Measurements from ENCODE around the gene MAB21L2.

Gene MAB21L2

DNA sequence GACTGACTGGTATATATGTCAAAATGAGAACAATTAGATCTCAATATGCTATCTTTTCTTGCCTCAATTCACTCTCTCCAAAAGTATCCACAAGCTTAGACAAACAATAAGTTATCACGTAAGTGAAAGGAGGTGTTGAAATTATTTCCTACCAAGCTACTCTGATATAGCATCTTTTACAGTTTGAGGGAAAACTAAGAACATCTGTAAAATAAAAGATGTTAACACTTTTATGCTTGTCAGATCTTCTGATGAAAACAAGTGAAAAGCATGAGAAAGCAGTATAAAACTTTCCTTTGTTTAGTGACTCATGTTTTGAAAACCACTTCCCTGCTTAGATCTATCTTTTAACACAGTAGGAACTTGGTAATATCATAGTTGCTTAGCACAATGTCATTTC, 8.4 kb upstream of the MAB21L2 start:
- in situ Hi-C loops (cut with HindIII; ENCODE audit: low sequenced_read_pairs): no loop called here

DNA sequence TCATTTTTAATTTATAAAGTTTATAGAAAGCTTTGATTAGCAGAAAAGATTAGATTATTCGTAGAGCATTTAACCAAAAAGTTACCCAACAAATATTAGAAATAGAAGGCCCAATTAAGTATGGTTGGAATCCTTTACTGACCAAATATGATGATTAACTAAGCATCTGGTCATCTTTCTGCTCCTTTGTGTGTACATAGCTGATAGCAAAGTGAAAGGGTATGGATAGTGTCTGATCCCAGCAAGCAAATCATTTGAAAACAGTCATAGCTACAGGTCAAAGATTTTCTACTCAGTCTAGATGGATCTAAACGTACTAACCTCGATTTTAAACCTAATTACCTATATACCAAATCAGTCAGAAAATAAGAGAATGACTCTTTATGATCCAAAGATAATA, 7.3 kb upstream of the MAB21L2 start:
- in situ Hi-C loops (cut with HindIII; ENCODE audit: low sequenced_read_pairs): no loop called here

DNA sequence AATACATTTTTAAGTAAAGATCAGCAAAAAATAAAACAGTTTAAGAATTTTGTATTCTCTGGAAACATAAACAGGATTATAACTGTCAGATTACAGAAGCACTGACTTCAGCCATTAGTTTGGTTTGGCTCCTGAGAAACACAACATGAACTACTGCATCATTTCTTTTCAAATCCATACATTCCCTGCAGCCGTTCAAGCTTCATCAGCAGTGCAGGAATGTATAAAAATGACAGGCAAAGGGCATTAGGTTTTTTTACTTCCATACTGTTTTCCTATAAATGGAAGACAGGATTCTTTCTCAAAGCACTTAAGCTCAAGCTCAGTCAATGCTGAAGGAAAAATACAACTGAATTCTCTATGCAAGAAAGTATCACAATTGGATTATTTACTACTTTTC, 4.2 kb upstream of the MAB21L2 start:
- in situ Hi-C loops (cut with HindIII; ENCODE audit: low sequenced_read_pairs): no loop called here

DNA sequence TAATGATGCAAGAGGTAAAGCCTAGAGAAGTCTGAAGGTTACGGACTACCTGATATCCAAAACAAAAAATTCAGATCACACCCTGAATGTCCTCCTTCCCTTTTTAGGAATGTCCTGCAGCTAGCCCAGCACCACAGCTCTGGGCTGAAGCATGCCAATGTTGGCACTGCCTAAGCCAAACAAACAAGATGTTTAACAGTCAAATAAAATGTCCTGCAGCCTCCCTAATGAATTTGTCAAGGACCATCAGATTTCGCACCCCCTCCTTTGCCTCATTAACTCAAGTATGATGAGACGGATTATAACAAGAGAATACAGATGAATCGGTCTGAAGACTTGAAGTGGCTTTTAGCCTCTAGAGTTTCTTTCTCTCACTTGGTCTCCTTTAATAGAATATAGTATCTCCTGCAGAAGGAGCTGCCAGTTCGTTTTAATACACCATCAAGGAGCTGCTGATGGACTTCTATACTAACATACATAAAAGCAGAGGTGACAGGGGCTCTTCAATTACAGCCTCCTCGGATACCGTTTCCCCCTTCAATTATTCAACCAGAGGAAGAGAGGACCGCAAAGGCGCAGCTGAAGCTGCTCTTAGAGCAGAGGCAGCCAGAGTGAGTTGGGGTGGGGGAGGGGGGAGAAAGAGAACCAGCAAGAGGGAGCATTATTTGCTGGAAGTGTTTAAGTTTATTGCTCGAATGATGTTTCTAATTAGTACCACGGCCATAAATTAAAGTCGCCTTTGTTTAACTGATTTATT, 3.0 kb upstream of the MAB21L2 start:
- in situ Hi-C loops (cut with HindIII; ENCODE audit: low sequenced_read_pairs): no loop called here

DNA sequence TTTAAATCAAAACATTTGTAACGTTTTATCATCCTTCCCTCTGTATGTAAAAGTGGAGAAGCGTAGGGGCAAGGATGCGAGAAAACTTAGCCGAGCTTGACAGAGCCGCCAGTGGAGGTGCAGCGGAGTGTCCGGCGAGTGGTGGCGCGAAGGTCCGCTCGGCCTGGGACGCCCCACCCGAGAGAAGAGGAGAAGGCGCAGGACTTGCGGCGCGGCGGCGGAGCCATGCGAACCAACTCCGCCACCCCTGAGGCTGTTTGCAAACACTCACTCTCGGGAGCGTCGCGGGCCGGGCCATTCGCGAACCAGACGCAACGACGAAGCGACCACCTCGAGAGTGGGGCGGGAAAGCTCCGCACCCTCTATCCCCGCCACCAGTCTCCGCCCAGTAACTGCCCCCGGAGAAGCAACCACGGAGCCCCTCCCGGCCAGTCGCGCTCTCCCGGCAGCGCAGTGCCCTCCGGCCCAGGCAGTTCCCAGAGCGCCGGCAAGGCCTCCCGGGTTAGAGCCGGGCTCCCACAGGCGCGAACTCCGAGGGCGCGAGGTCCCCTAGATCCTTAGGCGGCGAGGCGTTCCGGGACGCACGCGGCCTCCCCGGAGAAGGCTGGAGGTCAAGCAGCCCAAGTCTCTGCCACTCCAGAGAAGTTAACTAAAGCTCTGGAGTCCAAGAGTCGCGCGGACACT, 2.3 kb upstream of the MAB21L2 start:
- in situ Hi-C loops (cut with HindIII; ENCODE audit: low sequenced_read_pairs): no loop called here

DNA sequence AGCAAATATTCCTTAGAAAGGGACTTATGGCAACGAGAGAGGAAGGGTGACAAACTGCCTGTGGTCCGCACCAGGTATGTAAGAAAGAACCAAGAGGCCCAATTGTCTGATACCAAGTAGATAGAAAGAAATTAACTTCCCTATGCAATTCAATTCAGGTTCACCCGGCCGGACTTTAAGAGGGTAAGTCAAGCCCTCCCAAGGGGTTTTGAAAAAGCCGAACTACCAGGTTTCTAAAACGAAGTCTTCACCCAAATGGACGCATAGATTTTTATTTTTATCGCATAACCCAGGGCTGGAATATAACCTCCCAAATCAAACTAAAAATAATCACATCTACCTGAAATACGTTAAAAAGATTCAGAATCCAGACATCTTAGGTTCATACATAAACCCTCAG, 1.6 kb upstream of the MAB21L2 start:
- in situ Hi-C loops (cut with HindIII; ENCODE audit: low sequenced_read_pairs): no loop called here

DNA sequence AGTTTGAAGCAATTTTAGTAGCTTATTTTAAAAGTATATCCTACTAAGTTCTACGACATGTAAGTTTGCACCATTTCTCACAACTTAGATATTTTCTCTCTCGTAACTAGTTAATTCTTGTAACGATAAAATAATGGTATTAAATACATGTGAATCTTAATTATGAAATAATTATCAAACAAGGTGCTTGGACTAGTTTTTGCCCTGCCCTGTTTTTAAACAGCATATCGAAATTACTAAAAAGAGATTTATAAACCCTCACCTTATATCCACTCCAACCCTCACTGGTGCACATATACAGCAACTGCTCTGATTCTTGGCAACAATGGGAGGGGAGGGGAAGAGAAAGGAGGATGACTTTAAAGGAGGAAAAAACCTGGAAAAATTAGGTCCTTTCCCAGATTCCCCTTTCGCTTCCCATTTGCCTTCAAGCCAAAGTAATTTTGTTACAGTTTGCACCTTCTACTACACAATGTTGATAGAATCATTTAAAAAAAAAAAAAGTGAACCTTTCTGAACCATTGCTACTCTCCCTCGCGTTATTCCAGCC, 820 bp upstream of the MAB21L2 start:
- in situ Hi-C loops (cut with HindIII; ENCODE audit: low sequenced_read_pairs): no loop called here

DNA sequence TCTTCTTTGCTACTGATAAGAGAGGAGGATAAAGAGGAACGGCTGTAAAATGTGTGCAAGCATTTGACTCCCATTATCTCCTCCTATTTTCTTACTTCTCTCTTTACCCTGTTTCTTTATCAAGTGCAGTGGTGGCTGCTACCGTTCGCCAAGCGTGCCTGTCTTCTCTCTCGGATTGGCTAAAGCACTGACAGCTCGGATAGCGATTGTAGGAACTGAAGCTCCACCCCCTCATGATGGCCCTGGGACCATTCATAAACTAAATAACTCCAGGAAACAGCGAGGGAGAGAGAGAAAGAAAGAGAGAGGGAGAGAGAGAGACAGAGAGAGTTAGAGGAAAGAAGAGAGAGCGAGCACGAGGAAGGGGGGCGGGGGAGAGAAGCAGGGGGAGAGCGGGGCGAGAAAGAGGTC, 305 bp upstream of the MAB21L2 start:
- in situ Hi-C loops (cut with HindIII; ENCODE audit: low sequenced_read_pairs): no loop called here

DNA sequence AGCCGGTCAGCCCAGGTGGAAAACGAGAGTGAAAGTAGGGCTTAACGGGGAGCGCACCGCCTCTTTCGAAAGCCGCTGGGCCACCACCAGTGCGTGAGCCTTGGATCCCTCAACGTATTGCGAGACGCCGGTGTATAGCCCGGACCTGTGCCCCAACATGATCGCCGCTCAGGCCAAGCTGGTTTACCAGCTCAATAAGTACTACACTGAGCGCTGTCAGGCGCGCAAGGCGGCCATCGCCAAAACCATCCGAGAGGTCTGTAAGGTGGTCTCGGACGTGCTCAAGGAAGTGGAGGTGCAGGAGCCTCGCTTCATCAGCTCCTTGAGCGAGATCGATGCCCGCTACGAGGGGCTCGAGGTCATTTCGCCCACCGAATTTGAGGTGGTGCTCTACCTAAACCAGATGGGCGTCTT, 929 bp downstream of the MAB21L2 start:
- in situ Hi-C loops (cut with HindIII; ENCODE audit: low sequenced_read_pairs): no loop called here

DNA sequence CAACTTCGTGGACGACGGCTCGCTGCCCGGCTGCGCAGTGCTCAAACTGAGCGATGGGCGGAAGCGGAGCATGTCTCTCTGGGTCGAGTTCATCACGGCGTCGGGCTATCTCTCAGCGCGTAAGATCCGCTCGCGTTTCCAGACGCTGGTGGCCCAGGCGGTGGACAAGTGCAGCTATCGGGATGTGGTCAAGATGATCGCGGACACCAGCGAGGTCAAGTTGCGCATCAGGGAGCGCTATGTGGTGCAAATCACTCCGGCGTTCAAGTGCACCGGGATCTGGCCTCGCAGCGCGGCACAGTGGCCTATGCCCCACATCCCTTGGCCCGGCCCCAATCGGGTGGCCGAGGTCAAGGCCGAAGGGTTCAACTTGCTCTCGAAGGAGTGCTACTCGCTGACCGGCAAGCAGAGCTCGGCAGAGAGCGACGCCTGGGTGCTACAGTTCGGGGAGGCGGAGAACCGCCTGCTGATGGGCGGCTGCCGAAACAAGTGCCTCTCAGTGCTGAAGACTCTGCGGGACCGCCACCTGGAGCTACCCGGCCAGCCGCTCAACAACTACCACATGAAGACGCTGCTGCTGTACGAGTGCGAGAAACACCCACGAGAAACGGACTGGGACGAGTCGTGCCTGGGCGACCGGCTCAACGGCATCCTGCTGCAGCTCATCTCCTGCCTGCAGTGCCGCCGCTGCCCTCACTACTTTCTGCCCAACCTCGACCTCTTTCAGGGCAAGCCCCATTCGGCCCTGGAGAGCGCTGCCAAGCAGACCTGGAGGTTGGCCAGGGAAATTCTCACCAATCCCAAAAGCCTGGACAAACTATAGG, 1.5 kb downstream of the MAB21L2 start:
- in situ Hi-C loops (cut with HindIII; ENCODE audit: low sequenced_read_pairs): no loop called here

DNA sequence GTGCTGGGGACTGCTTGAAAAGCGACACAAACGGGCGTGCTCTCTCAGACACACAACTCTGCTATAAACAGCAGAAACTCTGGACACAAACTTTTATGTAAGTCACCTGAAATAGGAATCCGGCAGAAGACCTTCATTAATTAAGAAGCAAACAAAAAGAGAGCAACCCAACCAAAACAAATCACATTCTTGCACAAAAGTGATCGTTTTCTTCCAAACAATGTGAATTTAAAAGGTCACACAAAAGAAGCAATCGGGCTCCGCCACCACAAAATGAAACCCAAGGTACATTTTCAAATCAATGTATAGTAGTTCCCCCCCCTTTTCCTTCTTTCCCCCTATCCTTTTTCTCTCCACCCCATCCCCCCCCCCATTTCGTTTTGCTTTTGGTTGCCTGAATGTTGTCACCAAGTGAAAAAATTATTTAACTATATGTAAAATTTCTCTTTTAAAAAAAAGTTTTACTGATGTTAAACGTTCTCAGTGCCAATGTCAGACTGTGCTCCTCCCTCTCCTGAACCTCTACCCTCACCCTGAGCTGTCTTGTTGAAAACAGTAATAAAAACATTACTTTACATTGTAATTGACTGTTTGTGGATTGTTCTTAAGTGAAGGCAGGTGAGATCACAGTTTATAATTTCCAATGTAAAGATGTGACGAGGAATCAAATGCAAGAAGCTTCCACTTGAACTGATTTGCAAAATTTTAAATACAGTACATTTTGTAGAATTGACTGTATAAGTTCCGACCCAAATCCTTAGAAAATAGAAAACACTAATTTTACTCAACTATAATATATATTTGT, 2.4 kb downstream of the MAB21L2 start:
- in situ Hi-C loops (cut with HindIII; ENCODE audit: low sequenced_read_pairs): no loop called here

DNA sequence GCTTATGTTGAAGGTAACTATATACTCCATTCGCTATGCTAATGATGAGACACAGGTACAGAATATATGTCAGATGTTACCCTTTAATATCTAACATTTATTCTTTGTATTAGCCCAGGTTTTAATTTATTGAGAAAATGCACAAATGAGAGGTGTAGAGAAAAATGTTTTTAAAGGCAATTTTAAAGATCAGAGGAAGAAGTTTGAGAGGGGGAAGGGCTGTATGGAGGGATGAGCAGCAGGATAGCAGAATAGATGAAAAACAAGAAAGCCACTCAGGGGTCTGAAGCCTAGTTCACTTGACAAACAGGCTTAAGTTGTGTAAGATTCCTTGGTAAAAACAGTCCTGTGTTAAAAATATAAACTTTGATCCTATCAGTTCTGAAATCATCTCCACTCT, 3.7 kb downstream of the MAB21L2 start:
- in situ Hi-C loops (cut with HindIII; ENCODE audit: low sequenced_read_pairs): no loop called here

DNA sequence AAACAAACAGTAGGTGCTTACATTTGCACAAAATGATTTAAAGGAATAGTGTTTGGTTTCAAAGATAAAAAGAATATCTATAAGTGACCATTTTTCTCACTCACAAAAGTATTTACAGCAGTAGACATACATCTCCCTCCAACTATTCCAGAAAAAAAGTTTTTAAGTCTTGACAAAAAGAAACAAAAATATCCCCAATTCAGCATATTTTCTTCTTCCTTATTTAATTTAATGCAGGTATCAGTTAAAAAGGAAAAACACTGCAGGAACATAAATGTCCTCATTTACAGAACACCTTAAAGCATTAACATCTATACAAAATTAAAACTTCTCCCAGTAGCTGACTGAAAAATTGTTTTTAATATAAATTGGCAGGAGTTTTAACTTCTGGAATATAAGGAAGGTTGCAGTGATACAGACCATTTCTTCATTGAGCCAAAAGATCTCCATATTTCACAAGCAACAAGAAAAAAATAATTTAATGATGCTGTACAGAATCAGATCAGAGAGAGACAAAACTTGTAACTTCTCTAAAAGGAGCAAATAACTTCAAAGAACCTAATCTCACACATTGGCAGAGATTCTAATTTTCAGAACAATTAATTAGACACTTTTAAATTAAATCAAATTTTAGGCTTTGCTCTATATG, 4.3 kb downstream of the MAB21L2 start:
- in situ Hi-C loops (cut with HindIII; ENCODE audit: low sequenced_read_pairs): no loop called here

DNA sequence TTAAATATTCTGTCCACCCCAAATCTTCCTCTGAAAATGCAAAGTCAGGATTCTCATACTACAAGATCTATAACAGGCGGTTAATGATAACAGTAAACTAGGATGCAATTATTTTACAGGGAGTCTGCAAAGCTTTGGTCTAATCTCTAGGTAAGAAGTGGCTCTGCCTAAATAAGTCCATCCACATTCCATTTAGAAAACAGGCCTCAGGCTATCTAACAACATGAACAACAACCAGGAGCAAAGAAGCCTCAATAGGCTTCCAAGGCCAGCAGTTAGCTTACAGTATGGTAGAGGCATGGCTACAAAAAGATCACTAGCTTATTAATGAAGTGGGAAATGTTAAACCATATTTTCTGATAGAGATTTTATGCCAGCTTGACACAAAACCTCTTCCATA, 6.4 kb downstream of the MAB21L2 start:
- in situ Hi-C loops (cut with HindIII; ENCODE audit: low sequenced_read_pairs): no loop called here

DNA sequence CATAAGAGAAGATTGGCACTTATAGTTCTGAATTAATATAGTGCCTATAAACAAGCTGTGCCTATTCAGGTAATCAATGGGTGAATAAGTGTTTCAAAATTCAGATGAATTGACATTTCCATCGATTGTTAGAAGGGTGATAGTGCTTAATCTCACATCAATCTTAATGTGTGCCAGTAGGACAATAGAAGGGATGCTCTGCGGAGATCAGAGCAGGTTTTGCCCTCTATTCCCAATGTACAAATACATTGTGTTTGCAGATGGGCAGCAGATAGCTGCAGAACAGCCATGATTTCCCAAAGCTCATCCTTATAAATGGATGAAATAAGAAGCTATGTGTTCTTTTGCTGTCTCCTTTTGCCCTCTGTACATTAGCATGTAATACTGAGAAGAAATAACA, 7.2 kb downstream of the MAB21L2 start:
- in situ Hi-C loops (cut with HindIII; ENCODE audit: low sequenced_read_pairs): no loop called here

DNA sequence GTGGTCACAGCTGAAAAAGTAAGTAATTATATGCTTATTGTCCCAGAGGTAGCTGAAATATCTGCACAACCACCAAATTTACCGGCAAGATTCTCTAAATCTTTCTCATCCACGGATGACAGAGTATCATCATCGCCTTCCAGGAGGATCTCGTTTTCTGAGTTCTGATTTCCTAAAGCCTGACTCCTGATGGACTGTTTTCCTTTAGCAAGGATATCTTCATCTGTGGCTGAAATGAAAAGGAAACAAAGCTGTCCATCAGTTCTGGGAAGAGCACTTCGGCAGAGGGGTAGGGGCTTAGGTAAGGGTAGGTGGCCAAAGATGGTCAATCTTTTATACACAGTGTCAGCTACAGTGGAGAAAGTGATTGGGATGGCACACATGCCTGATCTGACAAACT, 8.7 kb downstream of the MAB21L2 start:
- in situ Hi-C loops (cut with HindIII; ENCODE audit: low sequenced_read_pairs): no loop called here

DNA sequence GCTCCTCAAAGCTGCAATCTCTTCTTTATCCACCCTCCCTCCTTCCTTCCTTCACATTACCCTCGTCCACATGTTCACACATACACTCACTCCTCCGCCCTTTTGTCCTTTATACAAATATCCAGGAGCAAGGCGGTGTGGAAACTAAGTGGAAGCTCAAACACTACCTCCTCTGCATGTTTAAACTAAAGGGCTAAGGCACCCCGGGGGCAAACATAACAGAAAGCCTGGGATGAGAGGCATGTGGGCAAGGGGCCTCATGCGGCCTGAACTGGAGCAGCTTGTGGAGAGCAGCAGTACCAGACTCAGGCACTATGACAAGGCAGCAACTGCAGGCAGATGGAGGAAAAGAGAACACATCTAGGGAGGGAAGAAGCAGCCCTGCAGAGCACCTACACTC, 9.5 kb downstream of the MAB21L2 start:
- in situ Hi-C loops (cut with HindIII; ENCODE audit: low sequenced_read_pairs): no loop called here

DNA sequence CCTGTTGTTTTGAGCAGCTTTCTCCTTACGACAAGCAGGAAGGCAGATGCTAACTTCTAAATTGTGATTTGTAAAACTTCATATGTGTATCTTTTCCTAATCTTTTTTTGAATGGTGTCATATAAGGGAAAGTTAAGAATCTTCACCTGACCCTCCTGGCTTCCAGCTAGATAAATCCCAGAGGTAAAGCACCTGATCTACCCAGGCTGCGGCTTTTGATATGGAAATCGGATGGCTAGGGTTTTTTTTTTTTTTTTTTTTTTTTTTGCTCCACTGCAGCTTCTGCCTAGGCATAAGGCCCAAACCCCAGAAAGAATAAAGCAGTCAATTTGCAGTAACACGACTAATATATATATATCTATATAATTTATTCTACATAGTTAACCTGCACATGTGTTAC, 10.0 kb downstream of the MAB21L2 start:
- in situ Hi-C loops (cut with HindIII; ENCODE audit: low sequenced_read_pairs): no loop called here

DNA sequence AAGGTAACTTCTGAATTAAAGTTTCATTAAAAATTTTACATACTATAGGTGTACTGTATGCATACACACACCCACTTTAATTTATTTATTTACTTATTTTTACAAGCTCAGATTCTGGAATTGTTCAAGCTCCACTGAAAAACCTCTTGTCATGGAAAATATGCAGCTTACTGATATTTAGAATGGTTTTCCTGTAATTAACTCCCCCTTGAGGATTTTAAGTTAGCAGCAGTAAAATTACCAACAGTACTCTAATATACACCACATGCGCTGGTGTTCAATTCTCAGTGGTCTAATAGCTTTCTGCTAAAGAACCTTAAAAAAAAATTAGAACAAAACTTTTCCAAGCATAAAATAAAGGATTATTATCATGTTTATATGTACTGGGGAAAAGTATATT, 12.0 kb downstream of the MAB21L2 start:
- in situ Hi-C loops (cut with HindIII; ENCODE audit: low sequenced_read_pairs): no loop called here

DNA sequence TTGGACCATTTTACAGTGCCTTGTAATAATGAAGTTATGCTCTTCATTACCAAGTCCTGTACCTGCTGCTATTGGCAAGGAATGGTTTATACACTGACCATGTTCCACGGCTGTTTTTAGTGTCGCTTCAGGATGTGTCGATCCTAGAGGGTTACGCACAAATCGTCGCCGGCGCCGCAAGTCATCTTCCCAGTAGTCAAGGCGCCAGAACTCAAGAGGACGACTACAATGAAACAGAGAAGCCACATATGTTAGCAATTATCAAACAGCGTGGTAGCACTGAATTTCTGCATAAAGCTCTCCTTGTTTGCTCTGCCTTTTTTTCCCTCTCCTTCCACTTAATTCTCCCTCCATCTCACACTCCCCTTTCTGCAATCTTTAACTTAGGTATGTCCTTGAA, 17.0 kb downstream of the MAB21L2 start:
- in situ Hi-C loops (cut with HindIII; ENCODE audit: low sequenced_read_pairs): no loop called here
